Hepatocyte (in vitro differentiated cells): ENCODE measurements around the gene M1AP.

ENCODE experiments used
- CTCF ChIP-seq: fragments of 200-600 bp; sonication (generic); IDR thresholded peaks from 2 replicates; pipeline ENCODE4 v1.5.1; 2016; ENCODE audit warnings: antibody characterized with exemption, mild to moderate bottlenecking; ENCODE audit not compliant: poor library complexity
- EZH2 ChIP-seq: fragments of 200-600 bp; sonication (generic); IDR thresholded peaks from 2 replicates; pipeline ENCODE4 v1.6.1; 2016; ENCODE audit warnings: antibody characterized with exemption, mild to moderate bottlenecking, borderline replicate concordance

GRCh38 chr2:74558284-74559230 lies 89.6 kb downstream of the M1AP start:
- TF ChIP-seq CTCF (no peak), EZH2 (no peak)
